Superior temporal gyrus (tissue), 1 donor: Measurements from ENCODE around the gene KDM4C.
A peak's percentile ranks its signal among the peaks of the same experiment; 100 is the strongest.
"Not testable (repeated sequence)": the region's sequence is repeated elsewhere in the genome, so short reads cannot be mapped to it uniquely, and the experiment has no call there.

ENCODE experiments used
- DNase-seq: peaks from one replicate; pipeline ENCODE4 v3.0.0-alpha.2; 2016; ENCODE audit errors: extremely low spot score

KDM4C gene

GRCh38 chr9:7169717-7170389 lies 412.1 kb downstream of the KDM4C start:
- no peak for DNase-seq

GRCh38 chr9:7171396-7172153 lies 413.8 kb downstream of the KDM4C start:
- DNase-seq, result no peak

GRCh38 chr9:7172154-7173115 lies 414.7 kb downstream of the KDM4C start:
- no peak for DNase-seq

- no peak for DNase-seq
These were observed 415.4 kb downstream of the KDM4C start for GRCh38 chr9:7173139-7173538.

- DNase-seq, result no peak
These were observed 416.5 kb downstream of the KDM4C start for GRCh38 chr9:7174301-7174700.

GRCh38 chr9:7174884-7175283 lies 417.1 kb downstream of the KDM4C start:
- DNase-seq, result no peak

GRCh38 chr9:7176561-7176960 lies 418.8 kb downstream of the KDM4C start:
- no peak for DNase-seq

GRCh38 chr9:7177383-7177782 lies 419.6 kb downstream of the KDM4C start:
- DNase-seq, result no peak

GRCh38 chr9:7178729-7179128 lies 421.0 kb downstream of the KDM4C start:
- DNase-seq, result no peak

- DNase-seq, result no peak
These were observed 422.5 kb downstream of the KDM4C start for GRCh38 chr9:7180247-7180646.

- DNase-seq, result not testable (repeated sequence)
These were observed 425.4 kb downstream of the KDM4C start for GRCh38 chr9:7183139-7183538.

GRCh38 chr9:7185612-7186011 lies 427.8 kb downstream of the KDM4C start:
- no peak for DNase-seq

GRCh38 chr9:7186175-7186574 lies 428.4 kb downstream of the KDM4C start:
- no peak for DNase-seq

- no peak for DNase-seq
These were observed 434.5 kb downstream of the KDM4C start for GRCh38 chr9:7192266-7192665.

GRCh38 chr9:7195526-7195925 lies 437.8 kb downstream of the KDM4C start:
- DNase-seq, result no peak

GRCh38 chr9:7196467-7196866 lies 438.7 kb downstream of the KDM4C start:
- no peak for DNase-seq

- DNase-seq, result no peak
These were observed 443.4 kb downstream of the KDM4C start for GRCh38 chr9:7201196-7201595.

- no peak for DNase-seq
These were observed 448.0 kb downstream of the KDM4C start for GRCh38 chr9:7205806-7206205.

GRCh38 chr9:7206221-7206758 lies 448.5 kb downstream of the KDM4C start:
- DNase-seq, result no peak

GRCh38 chr9:7209016-7209715 lies 451.4 kb downstream of the KDM4C start:
- DNase-seq, result peak; percentile 29

GRCh38 chr9:7209990-7210389 lies 452.2 kb downstream of the KDM4C start:
- no peak for DNase-seq
